HEK293 (cell line): Measurements from ENCODE around the gene NIBAN1.

Source experiments
- CTCF ChIA-PET: fragments of 350-600 bp; formaldehyde crosslinking; extraction: SDS; loops from one replicate; lab custom pipeline; 2021; ENCODE audit warnings: antibody characterized with exemption; lab: Yijun Ruan, JAX
- POLR2A ChIA-PET: fragments of 300-600 bp; formaldehyde crosslinking; extraction: SDS; loops from one replicate; lab custom pipeline; 2020; ENCODE audit warnings: antibody characterized with exemption, inconsistent platforms; lab: Yijun Ruan, JAX
- H3K27ac ChIP-seq: fragments of 200-500 bp; sonication (Bioruptor generic); 2 replicates; pipeline ENCODE4 v1.5.1; 2014; ENCODE audit warnings: low read depth, low read length, control low read depth, inconsistent platforms; ENCODE audit errors: extremely low read depth
- H3K36me3 ChIP-seq, 2 experiments: fragments of 200-500 bp in 1 of 2; sonication (Bioruptor generic) in 1 of 2; 1 replicate in 1 of 2; 2 replicates in 1 of 2; pipeline ENCODE4 v1.5.1; 2014 to 2017; ENCODE audit warnings: inconsistent platforms in 2 of 2, low read length in 2 of 2; ENCODE audit not compliant: control insufficient read depth in 2 of 2, insufficient read depth in 1 of 2
- H3K4me1 ChIP-seq: fragments of 200-500 bp; sonication (Bioruptor generic); 2 replicates; pipeline ENCODE4 v1.5.1; 2014; ENCODE audit warnings: mild to moderate bottlenecking, low read length, inconsistent platforms; ENCODE audit not compliant: control insufficient read depth, insufficient read depth
- H3K4me3 ChIP-seq: 2 replicates; pipeline ENCODE4 v1.5.1; 2011; ENCODE audit warnings: low read depth, mild to moderate bottlenecking, control low read depth, low read length, moderate library complexity
- H3K9me3 ChIP-seq: fragments of 200-500 bp; sonication (Bioruptor generic); 2 replicates; pipeline ENCODE4 v1.5.1; 2014; ENCODE audit warnings: low read depth, low read length, inconsistent platforms; ENCODE audit not compliant: control insufficient read depth, insufficient read depth
- MEIS1 ChIP-seq: sonication (generic); formaldehyde crosslinking; IDR thresholded peaks from 2 replicates; pipeline ENCODE4 v1.8.1; 2022; ENCODE audit warnings: missing genetic modification reagents, mild to moderate bottlenecking, borderline replicate concordance
- ZBTB11 ChIP-seq: fragments of 450-650 bp; formaldehyde crosslinking; conservative IDR thresholded peaks from 2 replicates; pipeline ENCODE4 v1.5.1; 2016; ENCODE audit warnings: low read depth, missing biosample characterization, missing genetic modification characterization
- ZBTB48 ChIP-seq: fragments of 450-650 bp; formaldehyde crosslinking; IDR thresholded peaks from 2 replicates; pipeline ENCODE4 v1.5.1; 2016; ENCODE audit warnings: missing biosample characterization, missing genetic modification characterization
- ZNF155 ChIP-seq: fragments of 450-650 bp; formaldehyde crosslinking; IDR thresholded peaks from 2 replicates; pipeline ENCODE4 v1.5.1; 2016; ENCODE audit warnings: missing biosample characterization, missing genetic modification characterization
- ZNF239 ChIP-seq: fragments of 450-650 bp; formaldehyde crosslinking; IDR thresholded peaks from 2 replicates; pipeline ENCODE4 v1.5.1; 2016; ENCODE audit warnings: missing biosample characterization, missing genetic modification characterization
- ZNF335 ChIP-seq: fragments of 450-650 bp; formaldehyde crosslinking; conservative IDR thresholded peaks from 2 replicates; pipeline ENCODE4 v1.5.1; 2016; ENCODE audit warnings: missing biosample characterization, missing genetic modification characterization
- ZNF398 ChIP-seq: fragments of 450-650 bp; formaldehyde crosslinking; IDR thresholded peaks from 2 replicates; pipeline ENCODE4 v1.5.1; 2017; ENCODE audit warnings: missing biosample characterization, missing genetic modification characterization
- ZNF514 ChIP-seq: fragments of 450-650 bp; formaldehyde crosslinking; IDR thresholded peaks from 2 replicates; pipeline ENCODE4 v1.5.1; 2016; ENCODE audit warnings: missing biosample characterization, missing genetic modification characterization
- ZNF518A ChIP-seq: fragments of 450-650 bp; formaldehyde crosslinking; conservative IDR thresholded peaks from 2 replicates; pipeline ENCODE4 v1.5.1; 2016; ENCODE audit warnings: low read depth, missing biosample characterization, missing genetic modification characterization
- ZNF560 ChIP-seq: fragments of 450-650 bp; formaldehyde crosslinking; IDR thresholded peaks from 2 replicates; pipeline ENCODE4 v1.5.1; 2017; ENCODE audit warnings: missing biosample characterization, missing genetic modification characterization, borderline replicate concordance
- ZNF600 ChIP-seq: fragments of 450-650 bp; formaldehyde crosslinking; IDR thresholded peaks from 2 replicates; pipeline ENCODE4 v1.5.1; 2016; ENCODE audit warnings: missing biosample characterization, missing genetic modification characterization
- TF ChIP-seq, protein P1 (sequence below): fragments of 450-650 bp; formaldehyde crosslinking; IDR thresholded peaks from 2 replicates; pipeline ENCODE4 v1.5.1; 2016; ENCODE audit warnings: missing biosample characterization, missing genetic modification characterization
- TF ChIP-seq, protein P2 (sequence below): fragments of 450-650 bp; formaldehyde crosslinking; IDR thresholded peaks from 2 replicates; pipeline ENCODE4 v1.5.1; 2016; ENCODE audit warnings: missing biosample characterization, missing genetic modification characterization

The NIBAN1 gene

GRCh38 chr1:184990204-184990603, 15.9 kb upstream of the NIBAN1 start:
- Histone ChIP-seq H3K27ac (no peak overlapping the region), H3K9me3 (no peaks in the 10 kb centered on the region), H3K36me3 (no peaks in the 10 kb centered on the region), H3K4me3 (no peak overlapping the region), H3K4me1 (no peaks in the 10 kb centered on the region)
- TF ChIP-seq ZBTB11 (tag by site-specific recombination) (no peak), ZNF398 (tag by site-specific recombination) (0 out of 2 replicates have a peak, but pooled peaks have one; percentile 27), ZNF518A (tag by site-specific recombination) (0 out of 2 replicates have a peak, but pooled peaks have one; percentile 32)
- CTCF ChIA-PET, result interaction anchor here (1.2 to 1.5 kb wide), 2 partner anchors 72 to 180 kb away, joined by 3 to 5 read pairs; no protein-coding TSS in a partner anchor
- POLR2A ChIA-PET, result no interaction called here

- no peaks in the 10 kb centered on the region for H3K36me3 ChIP-seq
- POLR2A ChIA-PET, result no interaction called here
- no peak for TF ChIP-seq ZNF335 (tag by site-specific recombination)
- TF ChIP-seq, protein P1, sequence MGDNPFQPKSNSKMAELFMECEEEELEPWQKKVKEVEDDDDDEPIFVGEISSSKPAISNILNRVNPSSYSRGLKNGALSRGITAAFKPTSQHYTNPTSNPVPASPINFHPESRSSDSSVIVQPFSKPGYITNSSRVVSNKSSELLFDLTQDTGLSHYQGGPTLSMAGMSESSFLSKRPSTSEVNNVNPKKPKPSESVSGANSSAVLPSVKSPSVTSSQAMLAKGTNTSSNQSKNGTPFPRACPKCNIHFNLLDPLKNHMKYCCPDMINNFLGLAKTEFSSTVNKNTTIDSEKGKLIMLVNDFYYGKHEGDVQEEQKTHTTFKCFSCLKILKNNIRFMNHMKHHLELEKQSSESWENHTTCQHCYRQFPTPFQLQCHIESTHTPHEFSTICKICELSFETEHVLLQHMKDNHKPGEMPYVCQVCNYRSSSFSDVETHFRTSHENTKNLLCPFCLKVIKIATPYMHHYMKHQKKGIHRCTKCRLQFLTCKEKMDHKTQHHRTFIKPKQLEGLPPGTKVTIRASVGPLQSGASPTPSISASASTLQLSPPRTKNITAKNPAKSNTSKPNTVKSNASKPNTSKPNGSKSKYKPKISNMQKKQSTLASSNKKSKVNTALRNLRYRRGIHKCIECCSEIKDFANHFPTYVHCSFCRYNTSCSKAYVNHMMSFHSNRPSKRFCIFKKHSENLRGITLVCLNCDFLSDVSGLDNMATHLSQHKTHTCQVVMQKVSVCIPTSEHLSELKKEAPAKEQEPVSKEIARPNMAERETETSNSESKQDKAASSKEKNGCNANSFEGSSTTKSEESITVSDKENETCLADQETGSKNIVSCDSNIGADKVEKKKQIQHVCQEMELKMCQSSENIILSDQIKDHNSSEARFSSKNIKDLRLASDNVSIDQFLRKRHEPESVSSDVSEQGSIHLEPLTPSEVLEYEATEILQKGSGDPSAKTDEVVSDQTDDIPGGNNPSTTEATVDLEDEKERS, result no peak
- H3K27ac ChIP-seq, result no peak overlapping the region
- CTCF ChIA-PET, result interaction anchor here (0.6 to 7.9 kb wide), 4 partner anchors 182 to 185 kb away, joined by 3 to 123 read pairs (median 12); no protein-coding TSS in a partner anchor
- no peak overlapping the region for H3K4me3 ChIP-seq
- H3K4me1 ChIP-seq, result no peaks in the 10 kb centered on the region
- no peaks in the 10 kb centered on the region for H3K9me3 ChIP-seq
Measured at GRCh38 chr1:184988506-184988905, 14.2 kb upstream of the NIBAN1 start.

DNA sequence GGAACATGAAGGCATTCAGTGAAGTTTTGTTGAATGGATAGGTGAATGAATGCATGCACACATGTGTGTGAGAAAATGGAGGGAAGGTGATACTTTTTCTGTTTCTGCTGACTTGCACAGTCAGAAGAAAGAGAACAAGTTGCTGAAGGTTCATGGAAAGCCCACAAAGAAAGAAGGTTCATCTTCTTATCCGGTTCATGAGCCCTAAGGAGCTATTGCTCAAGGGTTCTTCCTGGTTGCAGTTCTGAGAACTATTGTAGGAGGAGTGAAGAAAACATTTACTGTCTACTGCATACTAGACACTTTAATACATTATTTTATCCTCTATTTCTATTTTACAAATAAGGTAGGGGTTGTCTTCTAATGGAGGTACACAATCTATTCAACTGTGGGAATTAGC, 13.4 kb upstream of the NIBAN1 start:
- Histone ChIP-seq H3K4me1 (no peaks in the 10 kb centered on the region), H3K9me3 (no peaks in the 10 kb centered on the region), H3K4me3 (no peak overlapping the region), H3K36me3 (no peaks in the 10 kb centered on the region), H3K27ac (no peak overlapping the region)
- POLR2A ChIA-PET, result no interaction called here
- CTCF ChIA-PET, result interaction anchor here (2.3 to 7.9 kb wide), 2 partner anchors 181 to 182 kb away, joined by 19 to 123 read pairs; no protein-coding TSS in a partner anchor
- no peak for TF ChIP-seq ZNF155 (tag by site-specific recombination)
- no peak for TF ChIP-seq ZNF560 (tag by site-specific recombination)
- TF ChIP-seq, protein P2, sequence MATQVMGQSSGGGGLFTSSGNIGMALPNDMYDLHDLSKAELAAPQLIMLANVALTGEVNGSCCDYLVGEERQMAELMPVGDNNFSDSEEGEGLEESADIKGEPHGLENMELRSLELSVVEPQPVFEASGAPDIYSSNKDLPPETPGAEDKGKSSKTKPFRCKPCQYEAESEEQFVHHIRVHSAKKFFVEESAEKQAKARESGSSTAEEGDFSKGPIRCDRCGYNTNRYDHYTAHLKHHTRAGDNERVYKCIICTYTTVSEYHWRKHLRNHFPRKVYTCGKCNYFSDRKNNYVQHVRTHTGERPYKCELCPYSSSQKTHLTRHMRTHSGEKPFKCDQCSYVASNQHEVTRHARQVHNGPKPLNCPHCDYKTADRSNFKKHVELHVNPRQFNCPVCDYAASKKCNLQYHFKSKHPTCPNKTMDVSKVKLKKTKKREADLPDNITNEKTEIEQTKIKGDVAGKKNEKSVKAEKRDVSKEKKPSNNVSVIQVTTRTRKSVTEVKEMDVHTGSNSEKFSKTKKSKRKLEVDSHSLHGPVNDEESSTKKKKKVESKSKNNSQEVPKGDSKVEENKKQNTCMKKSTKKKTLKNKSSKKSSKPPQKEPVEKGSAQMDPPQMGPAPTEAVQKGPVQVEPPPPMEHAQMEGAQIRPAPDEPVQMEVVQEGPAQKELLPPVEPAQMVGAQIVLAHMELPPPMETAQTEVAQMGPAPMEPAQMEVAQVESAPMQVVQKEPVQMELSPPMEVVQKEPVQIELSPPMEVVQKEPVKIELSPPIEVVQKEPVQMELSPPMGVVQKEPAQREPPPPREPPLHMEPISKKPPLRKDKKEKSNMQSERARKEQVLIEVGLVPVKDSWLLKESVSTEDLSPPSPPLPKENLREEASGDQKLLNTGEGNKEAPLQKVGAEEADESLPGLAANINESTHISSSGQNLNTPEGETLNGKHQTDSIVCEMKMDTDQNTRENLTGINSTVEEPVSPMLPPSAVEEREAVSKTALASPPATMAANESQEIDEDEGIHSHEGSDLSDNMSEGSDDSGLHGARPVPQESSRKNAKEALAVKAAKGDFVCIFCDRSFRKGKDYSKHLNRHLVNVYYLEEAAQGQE (tag by site-specific recombination), result no peak
- TF ChIP-seq ZBTB48, result no peak
- TF ChIP-seq ZNF600 (tag by site-specific recombination), result no peak
- TF ChIP-seq ZNF239 (tag by site-specific recombination), result no peak
- no peak for TF ChIP-seq MEIS1 (CRISPR knock-in tag)
- TF ChIP-seq ZNF514 (tag by site-specific recombination), result no peak
